K562 (cell line): ENCODE results near the gene PPP1R15A. TPM values are rescaled to one million over a fixed set of nuclear protein-coding genes. Genes with fewer than 3 reads are reported as not detected.

Experiments used
- BMI1 ChIP-seq: fragments of 150-350 bp; IDR thresholded peaks from 2 replicates; pipeline ENCODE4 v1.6.1; 2014; ENCODE audit warnings: low read length
- CREB3 ChIP-seq: fragments of 450-650 bp; conservative IDR thresholded peaks from 2 replicates; pipeline ENCODE4 v1.6.1; 2016; ENCODE audit warnings: missing genetic modification characterization, low read depth, mild to moderate bottlenecking, missing compliant biosample characterization, moderate library complexity
- HDAC2 ChIP-seq: fragments of 450-650 bp; IDR thresholded peaks from 2 replicates; pipeline ENCODE4 v1.6.1; 2016; ENCODE audit warnings: mild to moderate bottlenecking
- HMG20A ChIP-seq: fragments of 450-650 bp; formaldehyde crosslinking; conservative IDR thresholded peaks from 2 replicates; pipeline ENCODE4 v1.4.0; 2020; ENCODE audit warnings: mild to moderate bottlenecking, mixed read lengths
- HOXB6 ChIP-seq: fragments of 250-450 bp; sonication (Bioruptor Pico); IDR thresholded peaks from 2 replicates; pipeline ENCODE4 v1.5.1; 2022; ENCODE audit warnings: mild to moderate bottlenecking, borderline replicate concordance
- KAT8 ChIP-seq: fragments of 450-650 bp; IDR thresholded peaks from 2 replicates; pipeline ENCODE4 v1.6.1; 2016; ENCODE audit warnings: low read depth, mild to moderate bottlenecking
- MAZ ChIP-seq, 2 experiments: fragments of 450-650 bp in 1 of 2; sonication (generic) in 1 of 2; formaldehyde crosslinking; IDR thresholded peaks in 1 of 2; conservative IDR thresholded peaks in 1 of 2; 2 replicates each; pipeline versions ENCODE4 v1.4.0 to v1.5.0; 2020; ENCODE audit warnings: mild to moderate bottlenecking in 1 of 2, missing genetic modification reagents in 1 of 2
- MCM5 ChIP-seq: fragments of 450-650 bp; IDR thresholded peaks from 2 replicates; pipeline ENCODE4 v1.6.1; 2016; ENCODE audit warnings: low read depth
- POLR3G ChIP-seq: IDR thresholded peaks from 2 replicates; pipeline ENCODE4 v1.6.1; 2011; ENCODE audit not compliant: insufficient read length, insufficient replicate concordance; ENCODE audit errors: extremely low read depth
- SIRT6 ChIP-seq: IDR thresholded peaks from one replicate; pipeline ENCODE4 v1.6.1; 2012; ENCODE audit warnings: low read depth, mild to moderate bottlenecking, control low read depth, inconsistent platforms, low read length, moderate library complexity
- TFAP4 ChIP-seq: sonication (generic); formaldehyde crosslinking; IDR thresholded peaks from 2 replicates; pipeline ENCODE4 v1.8.0; 2022; ENCODE audit warnings: missing genetic modification reagents, mild to moderate bottlenecking, moderate library complexity, borderline replicate concordance
- ZFX ChIP-seq: sonication (generic); formaldehyde crosslinking; IDR thresholded peaks from 2 replicates; pipeline ENCODE4 v1.8.0; 2022; ENCODE audit warnings: mild to moderate bottlenecking, missing genetic modification reagents, moderate library complexity
- ZNF212 ChIP-seq: fragments of 450-650 bp; formaldehyde crosslinking; IDR thresholded peaks from 2 replicates; pipeline ENCODE4 v1.4.0; 2020; ENCODE audit warnings: mild to moderate bottlenecking
- ZNF253 ChIP-seq: fragments of 250-450 bp; sonication (Bioruptor Pico); conservative IDR thresholded peaks from 2 replicates; pipeline ENCODE4 v1.6.1; 2021; ENCODE audit warnings: mild to moderate bottlenecking
- ZNF274 ChIP-seq: IDR thresholded peaks from 2 replicates; pipeline ENCODE4 v1.6.1; 2011; ENCODE audit warnings: low read depth, mild to moderate bottlenecking, low read length, moderate library complexity, borderline replicate concordance
- ZNF75A ChIP-seq: fragments of 450-650 bp; formaldehyde crosslinking; IDR thresholded peaks from 2 replicates; pipeline ENCODE4 v1.4.0; 2020; ENCODE audit warnings: mild to moderate bottlenecking
- polyA plus RNA-seq, 8 experiments: library from polyadenylated mRNA; depleted of rRNA in 4 of 8; stranded (reverse) in 5 of 8; unstranded in 3 of 8; fragments of >200 nt; fragmentation: Nextera tagmentation in 2 of 8; fragmentation: Illumina TruSeq in 1 of 8; extraction: Ambion mirVana in 2 of 8; extraction: Trizol in 1 of 8; gene quantifications; 2 replicates each; pipeline versions ENCODE4 v1.2.1 to v1.2.3, GENCODE V29; 2011 to 2014; ENCODE audit warnings: inconsistent platforms in 1 of 8, missing spikeins in 1 of 8
- total RNA-seq, 7 experiments: library from RNA; depleted of rRNA in 6 of 7; stranded (reverse); fragments of >200 nt in 6 of 7; fragmentation: Illumina TruSeq in 2 of 7; extraction: Trizol in 2 of 7; gene quantifications; 2 replicates each; pipeline versions ENCODE4 v1.2.1 to v1.2.3, GENCODE V29; 2011 to 2021; ENCODE audit warnings: low replicate concordance in 1 of 7
- TF ChIP-seq, protein P1 (sequence below): fragments of 250-450 bp; sonication (Bioruptor Pico); IDR thresholded peaks from 2 replicates; pipeline ENCODE4 v1.4.0; 2020; ENCODE audit warnings: mild to moderate bottlenecking, moderate library complexity, borderline replicate concordance
- TF ChIP-seq, protein P2 (sequence below): fragments of 450-650 bp; IDR thresholded peaks from 2 replicates; pipeline ENCODE4 v1.6.1; 2017; ENCODE audit warnings: antibody characterized with exemption, mild to moderate bottlenecking

PPP1R15A gene
- total and polyA plus RNA-seq, 9 of the 15 experiments (the other 6 are each of a cell fraction or from before 2014, with no cell fraction given), result 0.42 to 73.7 (median 44.0) TPM

DNA sequence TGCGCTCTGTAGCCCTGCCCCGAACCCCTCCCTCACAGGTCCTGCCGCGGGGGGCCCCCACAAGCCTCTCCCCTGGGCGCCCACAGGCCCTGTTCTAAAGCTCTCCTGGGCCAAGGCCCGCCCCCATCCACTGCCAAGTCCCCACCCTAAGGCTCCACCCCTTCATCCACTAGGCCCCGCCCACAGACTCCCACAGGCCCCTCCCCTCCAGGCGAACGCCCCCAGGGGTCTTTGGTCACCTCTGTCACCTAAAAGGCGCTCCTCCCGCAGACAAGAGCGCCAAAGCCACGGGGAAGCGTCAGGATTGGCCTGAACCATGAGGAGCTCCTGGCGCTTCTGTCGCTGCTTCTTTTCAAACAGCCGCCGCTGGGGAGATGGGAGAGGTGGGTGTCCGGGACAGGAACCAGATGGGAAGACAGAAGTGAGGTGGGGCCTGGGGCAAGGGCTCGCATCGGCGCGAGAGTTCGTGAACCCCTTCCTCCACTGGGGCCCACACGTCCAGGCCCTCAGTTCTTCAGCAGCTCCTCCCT lies 24.0 kb downstream of the PPP1R15A start (continued):
- TF ChIP-seq HDAC2, result 0 out of 2 replicates have a peak, but pooled peaks have one; percentile 38
- no peak for TF ChIP-seq MCM5
- TF ChIP-seq, protein P1, sequence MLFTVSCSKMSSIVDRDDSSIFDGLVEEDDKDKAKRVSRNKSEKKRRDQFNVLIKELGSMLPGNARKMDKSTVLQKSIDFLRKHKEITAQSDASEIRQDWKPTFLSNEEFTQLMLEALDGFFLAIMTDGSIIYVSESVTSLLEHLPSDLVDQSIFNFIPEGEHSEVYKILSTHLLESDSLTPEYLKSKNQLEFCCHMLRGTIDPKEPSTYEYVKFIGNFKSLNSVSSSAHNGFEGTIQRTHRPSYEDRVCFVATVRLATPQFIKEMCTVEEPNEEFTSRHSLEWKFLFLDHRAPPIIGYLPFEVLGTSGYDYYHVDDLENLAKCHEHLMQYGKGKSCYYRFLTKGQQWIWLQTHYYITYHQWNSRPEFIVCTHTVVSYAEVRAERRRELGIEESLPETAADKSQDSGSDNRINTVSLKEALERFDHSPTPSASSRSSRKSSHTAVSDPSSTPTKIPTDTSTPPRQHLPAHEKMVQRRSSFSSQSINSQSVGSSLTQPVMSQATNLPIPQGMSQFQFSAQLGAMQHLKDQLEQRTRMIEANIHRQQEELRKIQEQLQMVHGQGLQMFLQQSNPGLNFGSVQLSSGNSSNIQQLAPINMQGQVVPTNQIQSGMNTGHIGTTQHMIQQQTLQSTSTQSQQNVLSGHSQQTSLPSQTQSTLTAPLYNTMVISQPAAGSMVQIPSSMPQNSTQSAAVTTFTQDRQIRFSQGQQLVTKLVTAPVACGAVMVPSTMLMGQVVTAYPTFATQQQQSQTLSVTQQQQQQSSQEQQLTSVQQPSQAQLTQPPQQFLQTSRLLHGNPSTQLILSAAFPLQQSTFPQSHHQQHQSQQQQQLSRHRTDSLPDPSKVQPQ (CRISPR knock-in tag), result no peak
- TF ChIP-seq ZFX (CRISPR knock-in tag), result peak; percentile 52
- TF ChIP-seq MAZ (CRISPR knock-in tag; conservative IDR thresholded peaks at IDR 0.05 in 1 of 2, IDR thresholded peaks at IDR 0.05 in 1 of 2), result peak in 1 of 2 experiments; percentile 44; a peak in 1 of 4 replicates
- TF ChIP-seq, protein P2, sequence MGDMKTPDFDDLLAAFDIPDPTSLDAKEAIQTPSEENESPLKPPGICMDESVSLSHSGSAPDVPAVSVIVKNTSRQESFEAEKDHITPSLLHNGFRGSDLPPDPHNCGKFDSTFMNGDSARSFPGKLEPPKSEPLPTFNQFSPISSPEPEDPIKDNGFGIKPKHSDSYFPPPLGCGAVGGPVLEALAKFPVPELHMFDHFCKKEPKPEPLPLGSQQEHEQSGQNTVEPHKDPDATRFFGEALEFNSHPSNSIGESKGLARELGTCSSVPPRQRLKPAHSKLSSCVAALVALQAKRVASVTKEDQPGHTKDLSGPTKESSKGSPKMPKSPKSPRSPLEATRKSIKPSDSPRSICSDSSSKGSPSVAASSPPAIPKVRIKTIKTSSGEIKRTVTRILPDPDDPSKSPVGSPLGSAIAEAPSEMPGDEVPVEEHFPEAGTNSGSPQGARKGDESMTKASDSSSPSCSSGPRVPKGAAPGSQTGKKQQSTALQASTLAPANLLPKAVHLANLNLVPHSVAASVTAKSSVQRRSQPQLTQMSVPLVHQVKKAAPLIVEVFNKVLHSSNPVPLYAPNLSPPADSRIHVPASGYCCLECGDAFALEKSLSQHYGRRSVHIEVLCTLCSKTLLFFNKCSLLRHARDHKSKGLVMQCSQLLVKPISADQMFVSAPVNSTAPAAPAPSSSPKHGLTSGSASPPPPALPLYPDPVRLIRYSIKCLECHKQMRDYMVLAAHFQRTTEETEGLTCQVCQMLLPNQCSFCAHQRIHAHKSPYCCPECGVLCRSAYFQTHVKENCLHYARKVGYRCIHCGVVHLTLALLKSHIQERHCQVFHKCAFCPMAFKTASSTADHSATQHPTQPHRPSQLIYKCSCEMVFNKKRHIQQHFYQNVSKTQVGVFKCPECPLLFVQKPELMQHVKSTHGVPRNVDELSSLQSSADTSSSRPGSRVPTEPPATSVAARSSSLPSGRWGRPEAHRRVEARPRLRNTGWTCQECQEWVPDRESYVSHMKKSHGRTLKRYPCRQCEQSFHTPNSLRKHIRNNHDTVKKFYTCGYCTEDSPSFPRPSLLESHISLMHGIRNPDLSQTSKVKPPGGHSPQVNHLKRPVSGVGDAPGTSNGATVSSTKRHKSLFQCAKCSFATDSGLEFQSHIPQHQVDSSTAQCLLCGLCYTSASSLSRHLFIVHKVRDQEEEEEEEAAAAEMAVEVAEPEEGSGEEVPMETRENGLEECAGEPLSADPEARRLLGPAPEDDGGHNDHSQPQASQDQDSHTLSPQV, result 0 out of 2 replicates have a peak, but pooled peaks have one; percentile 40
- no peak for TF ChIP-seq HMG20A (CRISPR knock-in tag)
- no peak for TF ChIP-seq ZNF75A
- TF ChIP-seq ZNF212 (CRISPR knock-in tag), result no peak
- TF ChIP-seq TFAP4, result peak; percentile 32; the same call in 1 of the 2 replicates
- TF ChIP-seq KAT8, result no peak
- no peak for TF ChIP-seq CREB3 (tag)
- no peak for TF ChIP-seq BMI1
- no peak for TF ChIP-seq POLR3G
- no peak for TF ChIP-seq ZNF253 (CRISPR knock-in tag)
- no peak for TF ChIP-seq HOXB6
- no peak for TF ChIP-seq ZNF274
- no peak for TF ChIP-seq SIRT6
